H9 (cell line): ENCODE measurements around the gene NAPA. TPM values are rescaled to one million over a fixed set of nuclear protein-coding genes. Genes with fewer than 3 reads are reported as not detected.
A peak's percentile ranks its signal among the peaks of the same experiment; 100 is the strongest.

ENCODE experiments used
- DNase-seq: peaks from one replicate; pipeline ENCODE4 v3.0.0-alpha.2; 2017
- H2AFZ ChIP-seq: one replicate; pipeline ENCODE4 v1.6.1; 2013; ENCODE audit warnings: mild to moderate bottlenecking, low read length, control low read depth, moderate library complexity
- H2AK5ac ChIP-seq: 2 replicates; pipeline ENCODE4 v1.6.1; 2013; ENCODE audit warnings: low read length, control low read depth, mixed read lengths; ENCODE audit not compliant: insufficient read length
- H2BK120ac ChIP-seq: one replicate; pipeline ENCODE4 v1.6.1; 2013; ENCODE audit warnings: low read depth, mild to moderate bottlenecking, low read length, control low read depth, inconsistent platforms; ENCODE audit not compliant: poor library complexity, severe bottlenecking
- H2BK12ac ChIP-seq: 2 replicates; pipeline ENCODE4 v1.6.1; 2013; ENCODE audit warnings: low read length, control low read depth, mixed read lengths, low read depth; ENCODE audit not compliant: insufficient read length
- H2BK15ac ChIP-seq: 2 replicates; pipeline ENCODE4 v1.6.1; 2013; ENCODE audit warnings: low read depth, low read length, control low read depth
- H2BK20ac ChIP-seq: one replicate; pipeline ENCODE4 v1.6.1; 2013; ENCODE audit warnings: low read depth, mild to moderate bottlenecking, low read length, control low read depth, inconsistent platforms; ENCODE audit not compliant: poor library complexity, severe bottlenecking
- H2BK5ac ChIP-seq: 2 replicates; pipeline ENCODE4 v1.6.1; 2013; ENCODE audit warnings: low read length, control low read depth, mixed read lengths; ENCODE audit not compliant: insufficient read length
- H3K14ac ChIP-seq: 2 replicates; pipeline ENCODE4 v1.6.1; 2013; ENCODE audit warnings: low read length, control low read depth; ENCODE audit not compliant: insufficient read depth
- H3K18ac ChIP-seq: 2 replicates; pipeline ENCODE4 v1.6.1; 2013; ENCODE audit warnings: low read depth, mild to moderate bottlenecking, mixed read lengths, low read length, control low read depth; ENCODE audit not compliant: insufficient read length
- H3K23ac ChIP-seq: 2 replicates; pipeline ENCODE4 v1.6.1; 2013; ENCODE audit warnings: low read length, control low read depth, mixed read lengths, low read depth; ENCODE audit not compliant: insufficient read length
- H3K23me2 ChIP-seq: 2 replicates; pipeline ENCODE4 v1.6.1; 2013; ENCODE audit warnings: low read depth, mild to moderate bottlenecking, mixed read lengths, low read length, control low read depth; ENCODE audit not compliant: insufficient read length, poor library complexity, severe bottlenecking
- H3K27ac ChIP-seq: 2 replicates; pipeline ENCODE4 v1.5.1; 2013; ENCODE audit warnings: low read length, control low read depth, mixed read lengths, low read depth; ENCODE audit not compliant: insufficient read length
- H3K27me3 ChIP-seq: 2 replicates; pipeline ENCODE4 v1.6.1; 2013; ENCODE audit warnings: low read length, control low read depth, inconsistent platforms; ENCODE audit not compliant: insufficient read depth
- H3K4ac ChIP-seq: 2 replicates; pipeline ENCODE4 v1.6.1; 2013; ENCODE audit warnings: low read depth, mild to moderate bottlenecking, control low read depth, inconsistent platforms, low read length, moderate library complexity
- H3K4me1 ChIP-seq: 2 replicates; pipeline ENCODE4 v1.6.1; 2013; ENCODE audit warnings: low read length, control low read depth, inconsistent platforms; ENCODE audit not compliant: insufficient read depth
- H3K4me2 ChIP-seq: 2 replicates; pipeline ENCODE4 v1.6.1; 2013; ENCODE audit warnings: low read length, control low read depth, mixed read lengths; ENCODE audit not compliant: insufficient read length, insufficient read depth
- H3K56ac ChIP-seq: 2 replicates; pipeline ENCODE4 v1.6.1; 2013; ENCODE audit warnings: low read depth, mild to moderate bottlenecking, mixed read lengths, low read length, control low read depth; ENCODE audit not compliant: insufficient read length
- H3K79me1 ChIP-seq: 2 replicates; pipeline ENCODE4 v1.6.1; 2013; ENCODE audit warnings: low read depth, mild to moderate bottlenecking, moderate library complexity, low read length, control low read depth, inconsistent platforms; ENCODE audit not compliant: insufficient read depth, poor library complexity, severe bottlenecking
- H3K79me2 ChIP-seq: 2 replicates; pipeline ENCODE4 v1.6.1; 2013; ENCODE audit warnings: low read length, control low read depth, inconsistent platforms; ENCODE audit not compliant: insufficient read depth
- H3K9ac ChIP-seq: 2 replicates; pipeline ENCODE4 v1.6.1; 2013; ENCODE audit warnings: low read length, control low read depth, mixed read lengths; ENCODE audit not compliant: insufficient read length; ENCODE audit errors: extremely low read depth
- H3K9me3 ChIP-seq: one replicate; pipeline ENCODE4 v1.6.1; 2013; ENCODE audit warnings: low read depth, low read length, inconsistent platforms; ENCODE audit not compliant: control insufficient read depth
- H3T11ph ChIP-seq: one replicate; pipeline ENCODE4 v1.6.1; 2013; ENCODE audit warnings: mild to moderate bottlenecking, low read length, control low read depth, inconsistent platforms
- H4K20me1 ChIP-seq: one replicate; pipeline ENCODE4 v1.6.1; 2013; ENCODE audit not compliant: control insufficient read depth, insufficient read length, insufficient read depth
- H4K5ac ChIP-seq: 2 replicates; pipeline ENCODE4 v1.6.1; 2013; ENCODE audit warnings: low read depth, mild to moderate bottlenecking, mixed read lengths, low read length, control low read depth; ENCODE audit not compliant: insufficient read length
- H4K8ac ChIP-seq: replicated peaks from 2 replicates; pipeline ENCODE4 v1.6.1; 2013; ENCODE audit warnings: low read length, control low read depth, mixed read lengths, low read depth; ENCODE audit not compliant: insufficient read length
- H4K91ac ChIP-seq: 2 replicates; pipeline ENCODE4 v1.6.1; 2013; ENCODE audit warnings: low read depth, mild to moderate bottlenecking, moderate library complexity, mixed read lengths, low read length, control low read depth; ENCODE audit not compliant: insufficient read length
- H3K27ac Mint-ChIP-seq, 3 experiments: 2 replicates in 2 of 3; 3 replicates in 1 of 3; pipeline ENCODE4 v1.8.0; 2020 to 2021; ENCODE audit warnings: mixed read lengths in 3 of 3, mild to moderate bottlenecking in 1 of 3, moderate library complexity in 1 of 3
- H3K27me3 Mint-ChIP-seq: 2 replicates; pipeline ENCODE4 v1.8.0; 2021; ENCODE audit warnings: low read depth, mild to moderate bottlenecking, moderate library complexity, mixed read lengths
- H3K36me3 Mint-ChIP-seq, 3 experiments: 2 replicates in 2 of 3; 3 replicates in 1 of 3; pipeline ENCODE4 v1.8.0; 2020 to 2021; ENCODE audit warnings: low read depth in 3 of 3, mixed read lengths in 3 of 3; ENCODE audit not compliant: insufficient read depth in 1 of 3
- H3K4me1 Mint-ChIP-seq, 2 experiments: 2 replicates each; pipeline ENCODE4 v1.8.0; 2020; ENCODE audit warnings: mixed read lengths in 2 of 2
- H3K4me3 Mint-ChIP-seq, 2 experiments: 2 replicates in 1 of 2; 3 replicates in 1 of 2; pipeline ENCODE4 v1.8.0; 2020 to 2021; ENCODE audit warnings: mild to moderate bottlenecking in 2 of 2, mixed read lengths in 2 of 2, moderate library complexity in 1 of 2
- H3K9me3 Mint-ChIP-seq, 2 experiments: 2 replicates in 1 of 2; 3 replicates in 1 of 2; pipeline ENCODE4 v1.8.0; 2020; ENCODE audit warnings: mild to moderate bottlenecking in 2 of 2, mixed read lengths in 2 of 2, moderate library complexity in 1 of 2
- WGBS: extraction: QIAGEN DNeasy Blood & Tissue Kit; methylation state at CpG from one replicate; pipeline ENCODE4 v1.1.7; 2013; ENCODE audit warnings: missing lambda C conversion rate, low lambda C conversion rate, mixed read lengths; ENCODE audit not compliant: insufficient read length; ENCODE audit errors: extremely low coverage; 5-methylcytosine and 5-hydroxymethylcytosine counted together
- total RNA-seq: library from RNA; stranded (reverse); gene quantifications from 2 replicates; pipeline ENCODE4 v1.2.1, GENCODE V29; 2021
- TF ChIP-seq, protein P1 (sequence below): fragments of 200-600 bp; sonication (generic); conservative IDR thresholded peaks from 3 replicates; pipeline ENCODE4 v1.8.0; 2021; ENCODE audit warnings: antibody characterized with exemption, mild to moderate bottlenecking

The NAPA gene
- total RNA-seq, 1 experiment from 2014 or later = 62.8 TPM

DNA sequence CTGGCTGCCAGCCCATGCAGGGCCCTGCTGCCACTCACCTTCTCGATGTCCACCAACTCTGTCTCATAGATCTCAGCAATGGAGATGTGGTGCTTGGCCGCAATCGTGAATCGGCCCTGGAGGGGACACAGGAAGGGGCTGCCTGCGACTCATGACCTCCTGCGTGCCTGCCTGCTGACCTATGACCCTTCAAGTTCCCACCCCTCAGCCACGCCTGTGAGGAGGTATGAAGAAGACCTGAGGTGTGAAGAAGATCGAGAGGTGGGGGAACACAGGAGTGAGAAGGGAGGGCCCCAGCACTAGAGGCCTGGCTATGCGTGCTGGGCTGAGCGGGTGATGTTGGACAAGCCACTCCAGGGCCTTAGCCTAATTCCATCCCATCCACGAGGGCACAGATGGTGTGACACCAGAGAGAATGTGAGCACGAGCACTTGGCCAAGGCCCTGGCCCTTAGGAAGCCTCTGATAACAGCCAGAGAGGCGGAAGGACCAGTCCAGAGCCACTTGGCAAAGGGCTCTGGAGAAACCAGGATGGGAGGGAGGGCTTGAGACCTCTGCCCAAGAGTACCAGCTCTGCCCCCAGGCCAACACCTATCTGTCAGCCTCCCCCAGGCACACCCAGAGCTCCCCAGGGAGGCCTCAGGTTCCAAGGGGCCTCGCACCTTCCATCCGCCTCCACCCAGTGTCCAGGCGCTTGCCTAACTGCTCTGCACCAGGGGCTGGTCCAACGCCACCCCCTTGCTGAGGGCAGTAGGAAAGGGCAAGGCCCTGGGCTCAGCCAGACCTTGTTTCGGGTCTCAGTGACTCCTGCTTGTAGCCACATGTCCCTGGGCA, 21.3 kb downstream of the NAPA start:
- Histone ChIP-seq H4K5ac (no peak overlapping the region), H4K8ac (no peak overlapping the region), H3K79me1 (no peaks in the 10 kb centered on the region), H3K18ac (no peak overlapping the region), H3K4me1 (no peaks in the 10 kb centered on the region), H3K9me3 (no peaks in the 10 kb centered on the region), H3K23me2 (no peaks in the 10 kb centered on the region), H3K4ac (no peak overlapping the region), H3K9ac (no peak overlapping the region), H2BK15ac (no peak overlapping the region), H3K27ac (no peak overlapping the region), H3T11ph (no peak overlapping the region), H4K91ac (no peak overlapping the region), H4K20me1 (no peaks in the 10 kb centered on the region), H3K56ac (no peak overlapping the region), H3K4me2 (no peak overlapping the region), H3K23ac (no peak overlapping the region), H2AK5ac (no peak overlapping the region), H2BK20ac (no peak overlapping the region), H2BK12ac (no peak overlapping the region), H3K14ac (no peak overlapping the region; the same call in 1 of the 2 replicates), H2AFZ (no peak overlapping the region), H2BK120ac (no peak overlapping the region), H2BK5ac (no peak overlapping the region), H3K79me2 (no peaks in the 10 kb centered on the region), H3K27me3 (no peaks in the 10 kb centered on the region)
- Mint-ChIP-seq H3K9me3 (no peaks in the 10 kb centered on the region), H3K4me3 (no peak overlapping the region), H3K4me1 (peaks cover 0 to 13% of the 10 kb centered on the region in 2 experiments; a peak in 2 of 4 replicates), H3K27ac (peak overlapping the region; percentile 39 to 73 (median 65); a peak in 4 of 7 replicates), H3K36me3 (peaks cover 9 to 23% (median 13%) of the 10 kb centered on the region in 3 experiments; a peak in 6 of 7 replicates), H3K27me3 (no peaks in the 10 kb centered on the region)
- no CpG with 5 or more reads among the region's 18 CpGs for whole genome bisulfite sequencing
- DNase-seq = no peak
- TF ChIP-seq, protein P1, sequence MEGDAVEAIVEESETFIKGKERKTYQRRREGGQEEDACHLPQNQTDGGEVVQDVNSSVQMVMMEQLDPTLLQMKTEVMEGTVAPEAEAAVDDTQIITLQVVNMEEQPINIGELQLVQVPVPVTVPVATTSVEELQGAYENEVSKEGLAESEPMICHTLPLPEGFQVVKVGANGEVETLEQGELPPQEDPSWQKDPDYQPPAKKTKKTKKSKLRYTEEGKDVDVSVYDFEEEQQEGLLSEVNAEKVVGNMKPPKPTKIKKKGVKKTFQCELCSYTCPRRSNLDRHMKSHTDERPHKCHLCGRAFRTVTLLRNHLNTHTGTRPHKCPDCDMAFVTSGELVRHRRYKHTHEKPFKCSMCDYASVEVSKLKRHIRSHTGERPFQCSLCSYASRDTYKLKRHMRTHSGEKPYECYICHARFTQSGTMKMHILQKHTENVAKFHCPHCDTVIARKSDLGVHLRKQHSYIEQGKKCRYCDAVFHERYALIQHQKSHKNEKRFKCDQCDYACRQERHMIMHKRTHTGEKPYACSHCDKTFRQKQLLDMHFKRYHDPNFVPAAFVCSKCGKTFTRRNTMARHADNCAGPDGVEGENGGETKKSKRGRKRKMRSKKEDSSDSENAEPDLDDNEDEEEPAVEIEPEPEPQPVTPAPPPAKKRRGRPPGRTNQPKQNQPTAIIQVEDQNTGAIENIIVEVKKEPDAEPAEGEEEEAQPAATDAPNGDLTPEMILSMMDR = no peak
